Bronchial epithelial cell (primary cell): ENCODE results near the gene CNKSR3. TPM values are rescaled to one million over a fixed set of nuclear protein-coding genes. Genes with fewer than 3 reads are reported as not detected.
A peak's percentile ranks its signal among the peaks of the same experiment; 100 is the strongest.

Experiments used
- DNase-seq: peaks from one replicate; pipeline ENCODE4 v3.0.0-alpha.2; 2010; ENCODE audit warnings: low read depth
- FAIRE-seq: peaks from 2 replicates; lab custom pipeline; 2011; peaks lifted over from hg19 to GRCh38; lab: Jason Lieb, UNC
- H3K27me3 ChIP-seq: 2 replicates; pipeline ENCODE4 v1.5.1; 2011; ENCODE audit warnings: low read length; ENCODE audit not compliant: control insufficient read depth, insufficient read depth
- H3K36me3 ChIP-seq: 2 replicates; pipeline ENCODE4 v1.5.1; 2011; ENCODE audit warnings: low read length; ENCODE audit not compliant: control insufficient read depth, insufficient read depth
- H3K4me3 ChIP-seq: 2 replicates; pipeline ENCODE4 v1.5.1; 2011; ENCODE audit warnings: mild to moderate bottlenecking, low read depth, low read length, control low read depth
- CTCF ChIP-seq: IDR thresholded peaks from 2 replicates; pipeline ENCODE4 v1.5.1; 2011; ENCODE audit warnings: mild to moderate bottlenecking, moderate library complexity, low read length, control low read depth, inconsistent platforms; ENCODE audit not compliant: insufficient read depth, severe bottlenecking
- total RNA-seq: library from RNA; depleted of rRNA; stranded (reverse); fragments of >200 nt; gene quantifications from 2 replicates; pipeline ENCODE4 v1.2.1, GENCODE V29; 2014

CNKSR3 gene
- total RNA-seq, 1 donor from 2014 or later, result 2.6 TPM

- no peaks in the 10 kb centered on the region for H3K36me3 ChIP-seq
- TF ChIP-seq CTCF, result no peak
- DNase-seq, result no peak
Measured at GRCh38 chr6:154459513-154459912, 51.0 kb downstream of the CNKSR3 start.

GRCh38 chr6:154458565-154459470, 51.7 kb downstream of the CNKSR3 start:
- no peak for DNase-seq
- TF ChIP-seq CTCF, result no peak
- FAIRE-seq, result no peak
- H3K27me3 ChIP-seq, result no peaks in the 10 kb centered on the region
- no peaks in the 10 kb centered on the region for H3K36me3 ChIP-seq
- no peak overlapping the region for H3K4me3 ChIP-seq

More at GRCh38 chr6:154459513-154459912, 51.0 kb downstream of the CNKSR3 start:
- no peaks in the 10 kb centered on the region for H3K27me3 ChIP-seq
- no peak for FAIRE-seq
- H3K4me3 ChIP-seq, result no peak overlapping the region

- H3K4me3 ChIP-seq, result no peak overlapping the region
- no peaks in the 10 kb centered on the region for H3K27me3 ChIP-seq
- H3K36me3 ChIP-seq, result no peaks in the 10 kb centered on the region
- FAIRE-seq (no peak), DNase-seq (peak; percentile 49)
- TF ChIP-seq CTCF, result no peak
Measured at GRCh38 chr6:154457881-154458284, 52.6 kb downstream of the CNKSR3 start.

- no peak for TF ChIP-seq CTCF
- Histone ChIP-seq H3K4me3 (no peak overlapping the region), H3K36me3 (no peaks in the 10 kb centered on the region), H3K27me3 (no peaks in the 10 kb centered on the region)
- FAIRE-seq (no peak), DNase-seq (peak; percentile 85)
Measured at GRCh38 chr6:154457046-154457713, 53.3 kb downstream of the CNKSR3 start.

- H3K4me3 ChIP-seq, result no peak overlapping the region
- H3K36me3 ChIP-seq, result no peaks in the 10 kb centered on the region
- no peak for FAIRE-seq
- DNase-seq, result no peak
- H3K27me3 ChIP-seq, result no peaks in the 10 kb centered on the region
- no peak for TF ChIP-seq CTCF
Measured at GRCh38 chr6:154453329-154453728, 57.2 kb downstream of the CNKSR3 start.
